GM12874 (cell line): ENCODE data around the gene TNFRSF25.

Experiments
- CTCF ChIP-seq: IDR thresholded peaks from 2 replicates; pipeline ENCODE4 v1.5.1; 2011; ENCODE audit warnings: low read depth, mild to moderate bottlenecking, control low read depth, low read length, moderate library complexity; ENCODE audit not compliant: insufficient read depth

Gene TNFRSF25

GRCh38 chr1:6454856-6455751 lies 10.9 kb downstream of the TNFRSF25 start:
- no peak for TF ChIP-seq CTCF

GRCh38 chr1:6450943-6451373 lies 15.0 kb downstream of the TNFRSF25 start:
- no peak for TF ChIP-seq CTCF

GRCh38 chr1:6450005-6450450 lies 15.9 kb downstream of the TNFRSF25 start:
- TF ChIP-seq CTCF = no peak

GRCh38 chr1:6448749-6449631 lies 17.0 kb downstream of the TNFRSF25 start:
- TF ChIP-seq CTCF = no peak

GRCh38 chr1:6447818-6448748 lies 17.9 kb downstream of the TNFRSF25 start:
- TF ChIP-seq CTCF = 0 out of 2 replicates have a peak, but pooled peaks have one; percentile 16

GRCh38 chr1:6447016-6447817 lies 18.8 kb downstream of the TNFRSF25 start:
- TF ChIP-seq CTCF = no peak
